Esophagus muscularis mucosa (tissue), 4 donors: ENCODE results near the gene PRDM16.

Experiments used
- CTCF ChIP-seq, 3 experiments: fragments of 200-600 bp in 2 of 3; fragments of 450-650 bp in 1 of 3; sonication (generic) in 2 of 3; IDR thresholded peaks; one replicate each; pipeline ENCODE4 v1.5.1; 2017 to 2019; ENCODE audit warnings: antibody characterized with exemption in 3 of 3, mild to moderate bottlenecking in 2 of 3, moderate library complexity in 1 of 3
- EP300 ChIP-seq: sonication (generic); formaldehyde crosslinking; IDR thresholded peaks from one replicate; pipeline ENCODE4 v1.6.1; 2017; ENCODE audit warnings: antibody characterized with exemption
- POLR2A ChIP-seq: fragments of 450-650 bp; IDR thresholded peaks from one replicate; pipeline ENCODE4 v1.6.1; 2017; ENCODE audit warnings: antibody characterized with exemption, moderate library complexity, mild to moderate bottlenecking, low read depth
- POLR2AphosphoS5 ChIP-seq, 2 donors: sonication (generic); formaldehyde crosslinking; IDR thresholded peaks; one replicate each; pipeline ENCODE4 v1.6.1; 2017; ENCODE audit warnings: antibody characterized with exemption in 2 of 2

- TF ChIP-seq CTCF (IDR thresholded peaks at IDR 0.05) (no peak), POLR2AphosphoS5 (IDR thresholded peaks at IDR 0.05) (no peak), EP300 (no peak), POLR2A (no peak)
These were observed 46.0 kb upstream of the PRDM16 start for GRCh38 chr1:3022976-3023375.
